Heart right ventricle (tissue), 16 donors: Measurements from ENCODE around the gene NPTXR. TPM values are rescaled to one million over a fixed set of nuclear protein-coding genes. Genes with fewer than 3 reads are reported as not detected.
A peak's percentile ranks its signal among the peaks of the same experiment; 100 is the strongest.

Experiments used
- ATAC-seq, 8 donors: fragments of 200-7000 bp; cut with Tn5 transposase; one replicate each; pipeline ENCODE4 v1.9.1; 2020; ENCODE audit warnings: mild to moderate bottlenecking in 8 of 8, moderate library complexity in 8 of 8, moderate number of reproducible peaks in 1 of 8
- DNase-seq, 2 donors: peaks; one replicate each; pipeline ENCODE4 v3.0.0-alpha.2; 2020
- H3K27ac ChIP-seq, 10 donors: fragments of 200-600 bp; sonication (generic) in 2 of 10; one replicate each; pipeline versions ENCODE4 v1.5.0 to v1.8.0; 2020 to 2022; ENCODE audit warnings: mild to moderate bottlenecking in 3 of 10
- H3K27me3 ChIP-seq, 7 donors: fragments of 200-600 bp; one replicate each; pipeline ENCODE4 v1.8.0; 2021 to 2022; ENCODE audit warnings: mild to moderate bottlenecking in 2 of 7
- H3K36me3 ChIP-seq, 9 donors: fragments of 200-600 bp; sonication (generic) in 1 of 9; one replicate each; pipeline versions ENCODE4 v1.5.0 to v1.8.0; 2020 to 2022; ENCODE audit warnings: mild to moderate bottlenecking in 2 of 9
- H3K4me1 ChIP-seq, 9 donors: fragments of 200-600 bp; sonication (generic) in 1 of 9; one replicate each; pipeline versions ENCODE4 v1.5.0 to v1.8.0; 2020 to 2022; ENCODE audit warnings: mild to moderate bottlenecking in 4 of 9
- H3K4me3 ChIP-seq, 10 donors: fragments of 200-600 bp; sonication (generic) in 2 of 10; one replicate each; pipeline versions ENCODE4 v1.5.0 to v1.8.0; 2020 to 2022; ENCODE audit warnings: mild to moderate bottlenecking in 7 of 10, moderate library complexity in 2 of 10
- H3K9me3 ChIP-seq, 11 donors: fragments of 200-600 bp in 10 of 11; sonication (generic) in 2 of 11; one replicate each; pipeline versions ENCODE4 v1.5.0 to v1.8.0; 2013 to 2022; ENCODE audit warnings: mild to moderate bottlenecking in 2 of 11, control low read depth in 1 of 11, moderate library complexity in 1 of 11
- WGBS, 2 donors: extraction: QIAGEN DNeasy Blood & Tissue Kit; methylation state at CpG; one replicate each; pipeline ENCODE4 v1.1.7; 2013; ENCODE audit warnings: inconsistent platforms in 1 of 2; 5-methylcytosine and 5-hydroxymethylcytosine counted together
- intact Hi-C, 10 donors: fragments of 100-400 bp; cut with DNase I; formaldehyde crosslinking; loops; one replicate each; pipeline versions ENCODE4 v1.11.1 to v1.14.2; 2022
- polyA plus RNA-seq, 2 donors: library from polyadenylated mRNA; stranded (reverse); fragments of 200-250 nt; gene quantifications; one replicate each; pipeline ENCODE4 v1.2.3, GENCODE V29; 2013
- total RNA-seq, 10 donors: library from RNA; stranded (reverse); fragmentation: NEBNext Ultra II Directional in 3 of 10; extraction: Animal tissue kit (Norgen Biotek cat#: 25700) in 3 of 10; gene quantifications; one replicate each; pipeline versions ENCODE4 v1.2.1 to v1.2.4, GENCODE V29; 2021 to 2023
- TF ChIP-seq, protein P1 (sequence below), 9 donors: fragments of 200-600 bp; sonication (generic) in 2 of 9; IDR thresholded peaks; one replicate each; pipeline versions ENCODE4 v1.5.0 to v1.8.0; 2021 to 2022; ENCODE audit warnings: antibody characterized with exemption in 9 of 9, mild to moderate bottlenecking in 5 of 9, moderate library complexity in 1 of 9
- donor health status: Arrhythmogenic right ventricular cardiomyopathy.
- donor health status: ischemic (EF 13 %, LVEDD 7.1; RV severe dilation, severe dysfunction).
- donor health status: healthy with polysubstance abuse.
- donor health status: DM: no; HTN: yes; CAD: no.
- donor health status: DM: no; HTN: no; CAD: no.
- donor health status: ischemic (EF 25% LVEDD 6.9; RV normal size, moderate dysfunction).
- donor health status: ischemic (EF 25% LVEDD 5.7; RV mildly dilated, moderate dysfunction).
- donor health status: healthy.
- donor health status: DM: yes; HTN: yes; CAD: no.
- donor health status: Ischemic cardiomyopathy.
- donor health status: ischemic (EF 35%, LVEDD 5.7; RV mildly dilated, moderate dysfunction).
- donor health status: nonischemic (EF 11% LVEDD 7.7; RV severe dilation, severe dysfunction).
- donor health status: DM: yes; HTN: yes; CAD: no.
- donor health status: PGD.
- donor health status: ischemic (EF 29% LVEDD 5.4; RV normal size, mild dysfunction).
- donor health status: nonischemic (EF 23%, LVEDD 6.1; RV moderate dilation, normal function).

The NPTXR gene
- total and polyA plus RNA-seq, 12 donors: 8.6 to 32.9 (median 21.4) TPM

DNA sequence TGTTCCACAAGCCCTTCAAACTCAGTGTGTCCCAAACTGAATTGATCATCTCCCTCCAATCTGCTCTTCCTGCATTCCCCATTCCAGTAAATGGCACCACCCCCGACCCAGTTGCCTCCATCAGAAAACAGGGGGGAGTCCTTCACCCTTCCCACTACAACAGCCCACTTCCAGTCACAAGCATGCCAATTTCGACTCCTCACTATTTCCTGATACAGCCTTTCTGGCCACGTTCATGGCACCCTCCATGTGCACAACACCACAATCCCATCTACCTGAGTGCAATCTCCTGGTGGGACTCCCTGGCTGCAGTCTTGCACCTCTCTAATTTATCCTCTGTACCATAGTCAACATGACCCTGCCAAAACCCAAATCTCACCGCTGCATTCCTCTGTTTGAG lies 48.3 kb downstream of the NPTXR start:
- intact Hi-C loops: loop anchor here in 1 of 10 donors (5.0 kb wide), 1 partner anchor 47 kb away; the partner anchor contains the start of gene NPTXR
- H3K4me3 ChIP-seq: no peak overlapping the region
- H3K4me1 ChIP-seq: peaks cover 0 to 17% (median 14%) of the 10 kb centered on the region in 9 donors
- peaks cover 0 to 7% (median 0%) of the 10 kb centered on the region in 11 donors for H3K9me3 ChIP-seq
- WGBS, 2 donors: 72 to 77% methylated on average over 4 of the region's 4 CpGs
- DNase-seq (no peak), ATAC-seq (no peak)
- peaks cover 0 to 6% (median 0%) of the 10 kb centered on the region in 9 donors for H3K36me3 ChIP-seq
- TF ChIP-seq, protein P1, sequence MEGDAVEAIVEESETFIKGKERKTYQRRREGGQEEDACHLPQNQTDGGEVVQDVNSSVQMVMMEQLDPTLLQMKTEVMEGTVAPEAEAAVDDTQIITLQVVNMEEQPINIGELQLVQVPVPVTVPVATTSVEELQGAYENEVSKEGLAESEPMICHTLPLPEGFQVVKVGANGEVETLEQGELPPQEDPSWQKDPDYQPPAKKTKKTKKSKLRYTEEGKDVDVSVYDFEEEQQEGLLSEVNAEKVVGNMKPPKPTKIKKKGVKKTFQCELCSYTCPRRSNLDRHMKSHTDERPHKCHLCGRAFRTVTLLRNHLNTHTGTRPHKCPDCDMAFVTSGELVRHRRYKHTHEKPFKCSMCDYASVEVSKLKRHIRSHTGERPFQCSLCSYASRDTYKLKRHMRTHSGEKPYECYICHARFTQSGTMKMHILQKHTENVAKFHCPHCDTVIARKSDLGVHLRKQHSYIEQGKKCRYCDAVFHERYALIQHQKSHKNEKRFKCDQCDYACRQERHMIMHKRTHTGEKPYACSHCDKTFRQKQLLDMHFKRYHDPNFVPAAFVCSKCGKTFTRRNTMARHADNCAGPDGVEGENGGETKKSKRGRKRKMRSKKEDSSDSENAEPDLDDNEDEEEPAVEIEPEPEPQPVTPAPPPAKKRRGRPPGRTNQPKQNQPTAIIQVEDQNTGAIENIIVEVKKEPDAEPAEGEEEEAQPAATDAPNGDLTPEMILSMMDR (IDR thresholded peaks at IDR 0.05): no peak
- no peak overlapping the region for H3K27ac ChIP-seq
- H3K27me3 ChIP-seq: no peaks in the 10 kb centered on the region

DNA sequence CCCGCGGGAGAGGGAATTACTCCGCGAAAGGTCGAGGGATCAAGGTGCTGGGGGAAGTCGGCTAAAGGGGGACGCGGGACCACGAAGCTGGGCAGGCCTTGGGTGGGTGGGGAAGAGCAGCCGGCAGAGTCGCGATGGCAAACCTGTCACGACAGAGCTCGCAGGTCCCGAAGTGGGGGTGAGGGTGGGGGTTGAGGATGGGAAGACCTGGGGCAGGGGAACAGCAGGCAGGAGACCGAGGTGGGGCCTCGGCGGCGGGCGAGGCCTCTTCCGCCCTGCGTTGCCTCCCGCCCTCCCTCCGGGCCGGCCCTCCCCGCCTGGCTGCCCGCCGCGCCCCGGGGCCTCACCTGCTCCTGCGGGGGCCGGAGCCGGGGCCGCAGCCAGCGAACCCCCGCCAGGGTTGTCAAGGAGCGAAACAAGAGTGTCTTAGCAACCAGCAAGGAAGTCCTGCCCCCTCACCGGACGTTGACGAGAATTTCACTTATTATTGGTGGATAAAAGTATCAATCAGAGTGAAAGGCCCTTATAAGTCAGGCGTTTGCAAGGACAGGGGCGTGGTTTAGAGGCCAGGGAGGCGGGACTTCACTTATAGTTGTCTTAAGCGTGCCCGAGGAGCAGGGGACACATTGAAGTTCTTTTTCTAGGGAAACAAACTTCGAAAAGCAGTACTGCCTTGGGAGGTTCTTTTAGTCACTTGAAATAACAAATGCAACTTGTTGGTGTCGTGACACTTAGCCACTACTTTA lies 49.9 kb downstream of the NPTXR start, which contains the start of gene DNAL4:
Gene DNAL4 (minus strand): TSS at position 423 of the 746 bp plus-strand sequence. CDS start 11,412 bp downstream, outside the sequence.
- H3K4me3 ChIP-seq: peak within 1 kb of the TSS; percentile 67 to 97 (median 74)
- H3K36me3 ChIP-seq: peaks cover 0 to 17% (median 0%) of the 10 kb centered on the region in 9 donors
- peaks cover 0 to under 1% (median 0%) of the 10 kb centered on the region in 11 donors for H3K9me3 ChIP-seq
- peak; percentile 89 to 97 for DNase-seq
- peak within 1 kb of the TSS; percentile 52 to 93 (median 85) for H3K27ac ChIP-seq
- peak; percentile 94 to 99 (median 98) for ATAC-seq
- 0 to 1% methylated on average over 43 to 47 of the region's 47 CpGs for WGBS, 2 donors
- no peaks in the 10 kb centered on the region for H3K27me3 ChIP-seq
- TF ChIP-seq, protein P1 (IDR thresholded peaks at IDR 0.05): no peak
- intact Hi-C loops: loop anchor here in 1 of 10 donors (5.0 kb wide), 1 partner anchor 48 kb away; the partner anchor contains the start of gene NPTXR
- peaks cover 4 to 24% (median 21%) of the 10 kb centered on the region in 9 donors for H3K4me1 ChIP-seq

DNA sequence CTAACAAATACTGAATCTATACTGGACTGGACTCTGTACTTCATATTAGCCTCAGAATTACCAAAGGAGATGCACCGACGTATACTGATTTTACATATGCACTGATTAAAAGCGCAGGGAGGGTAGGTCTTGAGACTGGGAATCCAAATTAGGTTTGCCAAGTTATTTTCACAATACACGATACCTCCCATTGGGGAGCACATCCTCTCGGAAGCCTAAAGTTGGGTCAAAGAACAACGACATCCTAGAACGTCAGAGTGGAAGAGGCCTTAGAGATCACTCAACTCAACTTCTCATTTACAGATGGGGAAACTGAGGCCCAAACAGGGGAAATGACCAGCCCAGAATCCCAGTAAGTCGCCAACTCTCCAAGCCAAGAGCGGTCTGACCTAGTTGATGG lies 50.5 kb downstream of the NPTXR start:
- 18 to 19% methylated on average over 9 of the region's 9 CpGs for WGBS, 2 donors
- intact Hi-C loops: loop anchor here in 1 of 10 donors (5.0 kb wide), 1 partner anchor 49 kb away; the partner anchor contains the start of gene NPTXR

DNA sequence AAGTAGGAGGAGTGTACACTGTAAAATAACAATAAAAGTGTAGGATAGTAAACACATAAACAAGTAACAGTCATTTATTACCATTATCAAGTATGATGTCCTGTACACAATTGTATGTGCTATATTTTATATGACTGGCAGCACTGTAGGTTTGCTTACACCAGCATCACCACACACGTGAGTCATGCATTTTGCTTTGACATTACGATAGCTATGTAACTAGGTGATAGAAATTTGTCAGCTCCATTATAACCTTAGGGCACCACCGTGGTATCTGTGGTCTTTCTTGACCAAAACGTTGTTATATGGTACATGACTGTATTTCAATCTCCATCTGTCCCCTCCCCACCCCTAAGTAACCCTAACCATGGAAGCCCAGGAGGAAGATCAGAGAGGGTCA lies 51.0 kb downstream of the NPTXR start:
- TF ChIP-seq, protein P1 (IDR thresholded peaks at IDR 0.05): no peak
- Histone ChIP-seq H3K4me3 (peak overlapping the region in 7 of 10 donors; percentile 68 to 97 (median 76)), H3K36me3 (peaks cover 0 to 17% (median 0%) of the 10 kb centered on the region in 9 donors), H3K4me1 (peaks cover 12 to 35% (median 31%) of the 10 kb centered on the region in 9 donors), H3K27me3 (no peaks in the 10 kb centered on the region), H3K27ac (peak overlapping the region in 9 of 10 donors; percentile 78 to 93 (median 87)), H3K9me3 (no peaks in the 10 kb centered on the region)
- 60 to 61% methylated on average over 4 of the region's 4 CpGs for WGBS, 2 donors
- intact Hi-C loops: loop anchor here in 1 of 10 donors (5.0 kb wide), 1 partner anchor 49 kb away; the partner anchor contains the start of gene NPTXR
- ATAC-seq (no peak), DNase-seq (no peak)

More for the DNA sequence above, 50.5 kb downstream of the NPTXR start:
- Histone ChIP-seq H3K4me3 (peak overlapping the region; percentile 67 to 97 (median 74)), H3K27ac (peak overlapping the region in 9 of 10 donors; percentile 78 to 93 (median 87)), H3K9me3 (no peaks in the 10 kb centered on the region), H3K4me1 (peaks cover 7 to 30% (median 27%) of the 10 kb centered on the region in 9 donors), H3K36me3 (peaks cover 0 to 17% (median 0%) of the 10 kb centered on the region in 9 donors), H3K27me3 (no peaks in the 10 kb centered on the region)
- ATAC-seq (no peak), DNase-seq (no peak)
- TF ChIP-seq, protein P1 (IDR thresholded peaks at IDR 0.05): no peak
